ENCODE results near the gene MEPE.

Gene MEPE

GRCh38 chr4:87806520-87806919 is 26.2 kb upstream of the MEPE start:
- Histone ChIP-seq H3K4me2 (ENCODE audit: insufficient read depth, low read length, poor library complexity, severe bottlenecking) (no peak overlapping the region), H3K4me3 (ENCODE audit: low read length in 2 of 2) (no peak overlapping the region), H2BK120ac (ENCODE audit: low read depth, low read length) (no peak overlapping the region), H3K4me1 (ENCODE audit: control insufficient read depth in 2 of 2, insufficient read depth in 1 of 2, low read depth in 1 of 2, low read length in 2 of 2) (no peaks in the 10 kb centered on the region), H3K27me3 (ENCODE audit: control insufficient read depth in 3 of 3, insufficient read depth in 3 of 3, low read depth in 1 of 3, low read length in 3 of 3) (no peaks in the 10 kb centered on the region), H2BK12ac (ENCODE audit: low read length) (no peak overlapping the region), H2BK5ac (ENCODE audit: low read length) (no peak overlapping the region), H3K9ac (ENCODE audit: low read depth, low read length, poor library complexity) (no peak overlapping the region), H3K23ac (ENCODE audit: low read depth, low read length, poor library complexity) (no peak overlapping the region), H3K27ac (replicated peaks; ENCODE audit: low read length) (no peak overlapping the region), H3K79me1 (ENCODE audit: low read depth, low read length) (peaks cover 1% of the 10 kb centered on the region), H3K14ac (ENCODE audit: low read length) (no peak overlapping the region), H3K9me3 (replicated peaks in 1 of 2; ENCODE audit: control insufficient read depth in 2 of 2, insufficient read depth in 1 of 2, low read depth in 1 of 2, low read length in 2 of 2) (no peaks in the 10 kb centered on the region), H4K91ac (ENCODE audit: low read depth, low read length, poor library complexity) (no peak overlapping the region), H3K4ac (ENCODE audit: low read length) (no peak overlapping the region), H3K18ac (ENCODE audit: low read length) (no peak overlapping the region), H4K8ac (ENCODE audit: low read depth, low read length) (no peak overlapping the region), H2BK15ac (ENCODE audit: low read length) (no peak overlapping the region), H3K36me3 (replicated peaks in 1 of 2; ENCODE audit: control insufficient read depth in 2 of 2, insufficient read depth in 2 of 2, low read length in 2 of 2) (no peaks in the 10 kb centered on the region), H2AK5ac (ENCODE audit: low read depth, low read length) (no peak overlapping the region), H2AFZ (ENCODE audit: low read length) (no peak overlapping the region)
- no peak for DNase-seq (ENCODE audit: low spot score)
- WGBS, 2 donors (ENCODE audit: extremely low coverage in 2 of 2, insufficient read length in 2 of 2, insufficient replicate concordance in 1 of 2) = no CpG with 5 or more reads among the region's 3 CpGs

- H3K27me3 ChIP-seq (ENCODE audit: control insufficient read depth in 3 of 3, insufficient read depth in 3 of 3, low read depth in 1 of 3, low read length in 3 of 3) = peaks cover 0 to 2% (median 0%) of the 10 kb centered on the region in 3 experiments
- DNase-seq (ENCODE audit: low spot score) = no peak
- H3K14ac ChIP-seq (ENCODE audit: low read length) = no peak overlapping the region
- no peak overlapping the region for H4K91ac ChIP-seq (ENCODE audit: low read depth, low read length, poor library complexity)
- H2BK12ac ChIP-seq (ENCODE audit: low read length) = no peak overlapping the region
- H3K27ac ChIP-seq (replicated peaks; ENCODE audit: low read length) = no peak overlapping the region
- H3K18ac ChIP-seq (ENCODE audit: low read length) = no peak overlapping the region
- no peaks in the 10 kb centered on the region for H3K79me1 ChIP-seq (ENCODE audit: low read depth, low read length)
- no CpG with 5 or more reads among the region's 3 CpGs for WGBS, 2 donors (ENCODE audit: extremely low coverage in 2 of 2, insufficient read length in 2 of 2, insufficient replicate concordance in 1 of 2)
- H2BK15ac ChIP-seq (ENCODE audit: low read length) = no peak overlapping the region
- no peak overlapping the region for H2BK5ac ChIP-seq (ENCODE audit: low read length)
- H4K8ac ChIP-seq (ENCODE audit: low read depth, low read length) = no peak overlapping the region
- H3K36me3 ChIP-seq (replicated peaks in 1 of 2; ENCODE audit: control insufficient read depth in 2 of 2, insufficient read depth in 2 of 2, low read length in 2 of 2) = no peaks in the 10 kb centered on the region
- no peak overlapping the region for H2AK5ac ChIP-seq (ENCODE audit: low read depth, low read length)
- H2BK120ac ChIP-seq (ENCODE audit: low read depth, low read length) = no peak overlapping the region
- H3K23ac ChIP-seq (ENCODE audit: low read depth, low read length, poor library complexity) = no peak overlapping the region
- no peaks in the 10 kb centered on the region for H3K9me3 ChIP-seq (replicated peaks in 1 of 2; ENCODE audit: control insufficient read depth in 2 of 2, insufficient read depth in 1 of 2, low read depth in 1 of 2, low read length in 2 of 2)
- H3K9ac ChIP-seq (ENCODE audit: low read depth, low read length, poor library complexity) = no peak overlapping the region
- H3K4me1 ChIP-seq (ENCODE audit: control insufficient read depth in 2 of 2, insufficient read depth in 1 of 2, low read depth in 1 of 2, low read length in 2 of 2) = no peaks in the 10 kb centered on the region
- H3K4ac ChIP-seq (ENCODE audit: low read length) = no peak overlapping the region
- no peak overlapping the region for H3K4me2 ChIP-seq (ENCODE audit: insufficient read depth, low read length, poor library complexity, severe bottlenecking)
- no peak overlapping the region for H2AFZ ChIP-seq (ENCODE audit: low read length)
- no peak overlapping the region for H3K4me3 ChIP-seq (ENCODE audit: low read length in 2 of 2)
These were observed 25.4 kb upstream of the MEPE start for GRCh38 chr4:87807402-87807801.

- H3K4me3 ChIP-seq (ENCODE audit: low read length in 2 of 2) = no peak overlapping the region
- no CpG with 5 or more reads among the region's 2 CpGs for WGBS, 2 donors (ENCODE audit: extremely low coverage in 2 of 2, insufficient read length in 2 of 2, insufficient replicate concordance in 1 of 2)
- no peak overlapping the region for H4K91ac ChIP-seq (ENCODE audit: low read depth, low read length, poor library complexity)
- no peak overlapping the region for H2AK5ac ChIP-seq (ENCODE audit: low read depth, low read length)
- no peak for DNase-seq (ENCODE audit: low spot score)
- H4K8ac ChIP-seq (ENCODE audit: low read depth, low read length) = no peak overlapping the region
- H3K27ac ChIP-seq (replicated peaks; ENCODE audit: low read length) = no peak overlapping the region
- H3K27me3 ChIP-seq (ENCODE audit: control insufficient read depth in 3 of 3, insufficient read depth in 3 of 3, low read depth in 1 of 3, low read length in 3 of 3) = peaks cover 0 to 3% (median 0%) of the 10 kb centered on the region in 3 experiments
- H2BK120ac ChIP-seq (ENCODE audit: low read depth, low read length) = no peak overlapping the region
- no peak overlapping the region for H2AFZ ChIP-seq (ENCODE audit: low read length)
- no peak overlapping the region for H3K14ac ChIP-seq (ENCODE audit: low read length)
- H2BK5ac ChIP-seq (ENCODE audit: low read length) = no peak overlapping the region
- no peak overlapping the region for H3K4ac ChIP-seq (ENCODE audit: low read length)
- H3K4me2 ChIP-seq (ENCODE audit: insufficient read depth, low read length, poor library complexity, severe bottlenecking) = no peak overlapping the region
- no peak overlapping the region for H3K18ac ChIP-seq (ENCODE audit: low read length)
- H3K79me1 ChIP-seq (ENCODE audit: low read depth, low read length) = no peaks in the 10 kb centered on the region
- no peaks in the 10 kb centered on the region for H3K9me3 ChIP-seq (replicated peaks in 1 of 2; ENCODE audit: control insufficient read depth in 2 of 2, insufficient read depth in 1 of 2, low read depth in 1 of 2, low read length in 2 of 2)
- H3K9ac ChIP-seq (ENCODE audit: low read depth, low read length, poor library complexity) = no peak overlapping the region
- no peak overlapping the region for H2BK15ac ChIP-seq (ENCODE audit: low read length)
- H3K4me1 ChIP-seq (ENCODE audit: control insufficient read depth in 2 of 2, insufficient read depth in 1 of 2, low read depth in 1 of 2, low read length in 2 of 2) = no peaks in the 10 kb centered on the region
- no peak overlapping the region for H3K23ac ChIP-seq (ENCODE audit: low read depth, low read length, poor library complexity)
- no peaks in the 10 kb centered on the region for H3K36me3 ChIP-seq (replicated peaks in 1 of 2; ENCODE audit: control insufficient read depth in 2 of 2, insufficient read depth in 2 of 2, low read length in 2 of 2)
- H2BK12ac ChIP-seq (ENCODE audit: low read length) = no peak overlapping the region
These were observed 20.8 kb upstream of the MEPE start for GRCh38 chr4:87811977-87812376.

- Histone ChIP-seq H3K27me3 (ENCODE audit: control insufficient read depth in 3 of 3, insufficient read depth in 3 of 3, low read depth in 1 of 3, low read length in 3 of 3) (no peaks in the 10 kb centered on the region), H2BK120ac (ENCODE audit: low read depth, low read length) (no peak overlapping the region), H2BK15ac (ENCODE audit: low read length) (no peak overlapping the region), H3K79me1 (ENCODE audit: low read depth, low read length) (no peaks in the 10 kb centered on the region), H3K4me1 (ENCODE audit: control insufficient read depth in 2 of 2, insufficient read depth in 1 of 2, low read depth in 1 of 2, low read length in 2 of 2) (peaks cover 8 to 9% of the 10 kb centered on the region in 2 donors), H3K23ac (ENCODE audit: low read depth, low read length, poor library complexity) (no peak overlapping the region), H2AFZ (ENCODE audit: low read length) (peak overlapping the region; percentile 90), H3K18ac (ENCODE audit: low read length) (peak overlapping the region; percentile 15), H3K27ac (replicated peaks; ENCODE audit: low read length) (no peak overlapping the region), H3K36me3 (replicated peaks in 1 of 2; ENCODE audit: control insufficient read depth in 2 of 2, insufficient read depth in 2 of 2, low read length in 2 of 2) (no peaks in the 10 kb centered on the region), H4K91ac (ENCODE audit: low read depth, low read length, poor library complexity) (no peak overlapping the region), H3K4ac (ENCODE audit: low read length) (no peak overlapping the region), H3K4me2 (ENCODE audit: insufficient read depth, low read length, poor library complexity, severe bottlenecking) (no peak overlapping the region), H2BK5ac (ENCODE audit: low read length) (no peak overlapping the region), H3K14ac (ENCODE audit: low read length) (no peak overlapping the region), H2BK12ac (ENCODE audit: low read length) (no peak overlapping the region), H4K8ac (ENCODE audit: low read depth, low read length) (no peak overlapping the region), H2AK5ac (ENCODE audit: low read depth, low read length) (no peak overlapping the region), H3K9me3 (replicated peaks in 1 of 2; ENCODE audit: control insufficient read depth in 2 of 2, insufficient read depth in 1 of 2, low read depth in 1 of 2, low read length in 2 of 2) (no peaks in the 10 kb centered on the region), H3K9ac (ENCODE audit: low read depth, low read length, poor library complexity) (no peak overlapping the region), H3K4me3 (ENCODE audit: low read length in 2 of 2) (no peak overlapping the region)
- no CpG with 5 or more reads among the region's 8 CpGs for WGBS, 2 donors (ENCODE audit: extremely low coverage in 2 of 2, insufficient read length in 2 of 2, insufficient replicate concordance in 1 of 2)
- DNase-seq (ENCODE audit: low spot score) = no peak
These were observed 13.4 kb upstream of the MEPE start for GRCh38 chr4:87819281-87819919.

Measured in neuronal stem cell (in vitro differentiated cells).